ENCODE measurements around the gene PDP2. TPM values are rescaled to one million over a fixed set of nuclear protein-coding genes. Genes with fewer than 3 reads are reported as not detected.

PDP2 gene
- total RNA-seq, 1 experiment from 2014 or later = 44.4 TPM

DNA sequence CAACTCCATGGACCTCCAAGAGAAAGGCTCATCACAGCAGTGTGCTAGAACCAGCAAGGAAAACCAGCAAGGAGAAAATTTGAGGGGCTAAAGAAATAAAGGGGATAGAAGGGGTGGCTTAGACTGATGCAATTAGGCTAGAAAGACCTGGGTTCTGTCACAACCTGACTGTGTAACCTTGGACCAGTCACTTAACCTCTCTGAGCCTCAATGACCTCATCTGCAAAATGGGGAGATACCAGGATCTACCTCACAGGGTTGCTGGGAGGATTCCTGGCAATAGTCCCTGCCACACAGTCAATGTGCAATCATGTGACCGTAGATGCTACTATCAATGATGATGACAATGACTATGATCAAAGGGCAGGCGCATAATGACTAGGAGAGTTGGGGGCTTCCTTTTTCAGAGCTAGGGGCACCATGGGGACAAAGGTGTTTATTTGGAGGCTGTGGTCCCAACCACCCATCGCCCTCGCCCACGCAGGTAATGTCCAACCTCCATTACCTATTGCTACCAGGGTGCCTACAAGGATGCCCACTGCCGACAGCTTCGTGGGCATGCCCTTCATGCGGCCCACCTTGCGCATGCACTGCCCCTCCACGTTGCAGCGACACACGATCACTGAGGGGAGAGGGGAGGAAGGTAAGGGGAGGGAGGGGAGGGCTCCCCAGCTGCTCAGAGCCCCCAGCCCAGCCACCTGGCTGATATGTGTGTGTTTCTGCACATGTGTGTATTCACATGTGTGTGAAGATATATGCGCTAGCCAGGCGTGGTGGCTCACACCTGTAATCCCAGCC, 28.6 kb downstream of the PDP2 start:
- POLR2A ChIA-PET = no interaction called here
- TF ChIP-seq, protein P1, sequence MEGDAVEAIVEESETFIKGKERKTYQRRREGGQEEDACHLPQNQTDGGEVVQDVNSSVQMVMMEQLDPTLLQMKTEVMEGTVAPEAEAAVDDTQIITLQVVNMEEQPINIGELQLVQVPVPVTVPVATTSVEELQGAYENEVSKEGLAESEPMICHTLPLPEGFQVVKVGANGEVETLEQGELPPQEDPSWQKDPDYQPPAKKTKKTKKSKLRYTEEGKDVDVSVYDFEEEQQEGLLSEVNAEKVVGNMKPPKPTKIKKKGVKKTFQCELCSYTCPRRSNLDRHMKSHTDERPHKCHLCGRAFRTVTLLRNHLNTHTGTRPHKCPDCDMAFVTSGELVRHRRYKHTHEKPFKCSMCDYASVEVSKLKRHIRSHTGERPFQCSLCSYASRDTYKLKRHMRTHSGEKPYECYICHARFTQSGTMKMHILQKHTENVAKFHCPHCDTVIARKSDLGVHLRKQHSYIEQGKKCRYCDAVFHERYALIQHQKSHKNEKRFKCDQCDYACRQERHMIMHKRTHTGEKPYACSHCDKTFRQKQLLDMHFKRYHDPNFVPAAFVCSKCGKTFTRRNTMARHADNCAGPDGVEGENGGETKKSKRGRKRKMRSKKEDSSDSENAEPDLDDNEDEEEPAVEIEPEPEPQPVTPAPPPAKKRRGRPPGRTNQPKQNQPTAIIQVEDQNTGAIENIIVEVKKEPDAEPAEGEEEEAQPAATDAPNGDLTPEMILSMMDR (IDR thresholded peaks at IDR 0.05; ENCODE audit: insufficient read depth in 1 of 2, low read depth in 1 of 2, low read length in 1 of 2, severe bottlenecking in 1 of 2, unreplicated experiment in 1 of 2) = no peak
- intact Hi-C loops (cut with micrococcal nuclease; ENCODE audit: unreplicated experiment) = no loop called here

GRCh38 chr16:66910175-66910940, 30.0 kb downstream of the PDP2 start:
- Mint-ChIP-seq H3K4me3 (ENCODE audit: unreplicated experiment) (no peak overlapping the region), H3K27me3 (ENCODE audit: insufficient read depth, unreplicated experiment) (no peaks in the 10 kb centered on the region), H3K9me3 (ENCODE audit: unreplicated experiment) (no peaks in the 10 kb centered on the region), H3K36me3 (ENCODE audit: insufficient read depth, unreplicated experiment) (no peaks in the 10 kb centered on the region), H3K4me1 (ENCODE audit: low read depth, unreplicated experiment) (peaks cover 12% of the 10 kb centered on the region), H3K27ac (ENCODE audit: unreplicated experiment) (no peak overlapping the region)
- no peaks in the 10 kb centered on the region for H3K36me3 ChIP-seq (ENCODE audit: control insufficient read depth, insufficient read depth, low read length)
- no peaks in the 10 kb centered on the region for H3K9me3 ChIP-seq
- POLR2A ChIA-PET = no interaction called here
- TF ChIP-seq, protein P1 (IDR thresholded peaks at IDR 0.05; ENCODE audit: insufficient read depth in 1 of 2, low read depth in 1 of 2, low read length in 1 of 2, severe bottlenecking in 1 of 2, unreplicated experiment in 1 of 2) = no peak
- intact Hi-C loops (cut with micrococcal nuclease; ENCODE audit: unreplicated experiment) = no loop called here
- H3K4me3 ChIP-seq (ENCODE audit: low read depth, low read length) = no peak overlapping the region
- peaks cover 19% of the 10 kb centered on the region for H3K4me1 ChIP-seq
- H3K27me3 ChIP-seq (replicated peaks; ENCODE audit: control insufficient read depth, insufficient read depth, low read length) = no peaks in the 10 kb centered on the region
- no peak for DNase-seq
- CTCF ChIA-PET = interaction anchor here (0.6 to 2.2 kb wide), 7 partner anchors 8 to 288 kb away, joined by 3 to 13 read pairs (median 4); partner anchors contain the start of genes CDH16 and PDP2
- BruUV-seq (replicated peaks) = no TSS peak

More for the DNA sequence above, 28.6 kb downstream of the PDP2 start:
- DNase-seq = no peak
- Histone ChIP-seq H3K36me3 (ENCODE audit: control insufficient read depth, insufficient read depth, low read length) (no peaks in the 10 kb centered on the region), H3K4me1 (peaks cover 33% of the 10 kb centered on the region), H3K9me3 (no peaks in the 10 kb centered on the region), H3K4me3 (ENCODE audit: low read depth, low read length) (no peak overlapping the region), H3K27me3 (replicated peaks; ENCODE audit: control insufficient read depth, insufficient read depth, low read length) (no peaks in the 10 kb centered on the region)
- CTCF ChIA-PET = interaction anchor here (0.6 to 2.2 kb wide), 3 partner anchors 13 to 232 kb away, joined by 3 to 13 read pairs (median 4); no protein-coding TSS in a partner anchor
- H3K27ac Mint-ChIP-seq (ENCODE audit: unreplicated experiment) = no peak overlapping the region
- no TSS peak for BruUV-seq (replicated peaks)
- no peaks in the 10 kb centered on the region for H3K36me3 Mint-ChIP-seq (ENCODE audit: insufficient read depth, unreplicated experiment)
- H3K9me3 Mint-ChIP-seq (ENCODE audit: unreplicated experiment) = no peaks in the 10 kb centered on the region
- no peak overlapping the region for H3K4me3 Mint-ChIP-seq (ENCODE audit: unreplicated experiment)
- peaks cover 20% of the 10 kb centered on the region for H3K4me1 Mint-ChIP-seq (ENCODE audit: low read depth, unreplicated experiment)
- H3K27me3 Mint-ChIP-seq (ENCODE audit: insufficient read depth, unreplicated experiment) = no peaks in the 10 kb centered on the region

DNA sequence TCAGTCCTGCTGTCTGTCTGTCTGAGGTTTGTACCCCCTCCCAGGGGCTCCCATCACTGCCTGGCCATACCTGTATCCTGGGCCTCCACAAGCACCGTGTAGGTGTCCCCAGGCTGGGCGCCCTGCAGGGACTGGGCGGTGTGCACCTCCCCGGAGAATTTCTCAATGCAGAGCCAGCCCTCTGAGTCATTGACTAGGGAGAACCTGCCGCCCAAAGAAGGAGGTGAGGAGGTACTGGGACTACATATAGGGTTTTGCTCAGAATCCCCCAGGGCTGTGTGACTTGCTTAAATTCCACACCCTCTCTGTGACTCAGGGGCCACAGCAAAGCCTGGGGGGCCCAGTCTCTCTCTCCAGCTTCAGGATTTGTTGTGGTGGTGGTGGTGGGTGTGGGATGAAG, 30.8 kb downstream of the PDP2 start:
- H3K36me3 ChIP-seq (ENCODE audit: control insufficient read depth, insufficient read depth, low read length) = no peaks in the 10 kb centered on the region
- Mint-ChIP-seq H3K27ac (ENCODE audit: unreplicated experiment) (no peak overlapping the region), H3K4me1 (ENCODE audit: low read depth, unreplicated experiment) (peaks cover 5% of the 10 kb centered on the region), H3K4me3 (ENCODE audit: unreplicated experiment) (no peak overlapping the region), H3K9me3 (ENCODE audit: unreplicated experiment) (no peaks in the 10 kb centered on the region), H3K27me3 (ENCODE audit: insufficient read depth, unreplicated experiment) (no peaks in the 10 kb centered on the region), H3K36me3 (ENCODE audit: insufficient read depth, unreplicated experiment) (no peaks in the 10 kb centered on the region)
- no peak overlapping the region for H3K4me3 ChIP-seq (ENCODE audit: low read depth, low read length)
- TF ChIP-seq, protein P1 (IDR thresholded peaks at IDR 0.05; ENCODE audit: insufficient read depth in 1 of 2, low read depth in 1 of 2, low read length in 1 of 2, severe bottlenecking in 1 of 2, unreplicated experiment in 1 of 2) = no peak
- no peaks in the 10 kb centered on the region for H3K9me3 ChIP-seq
- BruUV-seq (replicated peaks) = no TSS peak
- DNase-seq = no peak
- ChIA-PET POLR2A (no interaction called here), CTCF (interaction anchor here (1.6 to 2.2 kb wide), 2 partner anchors 16 to 31 kb away, joined by 3 to 13 read pairs; partner anchors contain the start of gene PDP2)
- H3K27me3 ChIP-seq (replicated peaks; ENCODE audit: control insufficient read depth, insufficient read depth, low read length) = no peaks in the 10 kb centered on the region
- peaks cover 12% of the 10 kb centered on the region for H3K4me1 ChIP-seq
- intact Hi-C loops (cut with micrococcal nuclease; ENCODE audit: unreplicated experiment) = no loop called here

All from Caco-2 (cell line).